ENCODE results near the gene MORF4L1. TPM values are rescaled to one million over a fixed set of nuclear protein-coding genes. Genes with fewer than 3 reads are reported as not detected.

MORF4L1 gene
- total RNA-seq, 1 experiment from 2014 or later = 503 TPM

GRCh38 chr15:78880242-78880533, 7.5 kb downstream of the MORF4L1 start (continued):
- no peak for TF ChIP-seq AR (CRISPR knock-in tag; IDR thresholded peaks at IDR 0.05)
- TF ChIP-seq SOX15 (CRISPR knock-in tag; IDR thresholded peaks at IDR 0.05) = no peak
- TF ChIP-seq ZNF396 (CRISPR knock-in tag; IDR thresholded peaks at IDR 0.05; ENCODE audit: borderline replicate concordance) = no peak
- no peak for TF ChIP-seq IRF2 (CRISPR knock-in tag; IDR thresholded peaks at IDR 0.05; ENCODE audit: borderline replicate concordance, low read depth)
- no peak for TF ChIP-seq ZNF317 (CRISPR knock-in tag; IDR thresholded peaks at IDR 0.05; ENCODE audit: borderline replicate concordance, low read depth)
- TF ChIP-seq JUN (CRISPR knock-in tag; IDR thresholded peaks at IDR 0.05) = no peak

- POLR2A ChIA-PET = interaction anchor here (1.1 kb wide), 1 partner anchor 70 kb away, joined by 3 read pairs; the partner anchor contains the start of gene ADAMTS7
- DNase-seq (ENCODE audit: low spot score) (no peak), ATAC-seq (no peak)
- no peak overlapping the region for H3K4me3 Mint-ChIP-seq
- peaks cover 50% of the 10 kb centered on the region for H3K36me3 Mint-ChIP-seq
- no peak overlapping the region; the same call in 1 of the 2 replicates for H3K27ac Mint-ChIP-seq
- CTCF ChIA-PET = interaction anchor here (1.2 to 1.4 kb wide), 2 partner anchors 27 to 99 kb away, joined by 3 to 5 read pairs; no protein-coding TSS in a partner anchor
- H3K9me3 Mint-ChIP-seq = no peaks in the 10 kb centered on the region
- peaks cover 42% of the 10 kb centered on the region for H3K4me1 Mint-ChIP-seq
- TF ChIP-seq GRHL2 (CRISPR knock-in tag; IDR thresholded peaks at IDR 0.05; ENCODE audit: insufficient replicate concordance, severe bottlenecking) (no peak), TP53 (CRISPR knock-in tag; IDR thresholded peaks at IDR 0.05) (no peak), HMGA2 (CRISPR knock-in tag; IDR thresholded peaks at IDR 0.05) (no peak), ATF1 (CRISPR knock-in tag; IDR thresholded peaks at IDR 0.05) (no peak), ESRRA (CRISPR knock-in tag; IDR thresholded peaks at IDR 0.05; ENCODE audit: borderline replicate concordance) (no peak), FOXP4 (CRISPR knock-in tag; IDR thresholded peaks at IDR 0.05) (no peak), CBFB (CRISPR knock-in tag; IDR thresholded peaks at IDR 0.05; ENCODE audit: low read depth) (no peak), FOXP1 (CRISPR knock-in tag; IDR thresholded peaks at IDR 0.05; ENCODE audit: borderline replicate concordance) (no peak), ATF3 (CRISPR knock-in tag; conservative IDR thresholded peaks at IDR 0.05) (no peak), ZNF671 (CRISPR knock-in tag; IDR thresholded peaks at IDR 0.05) (no peak), ATF2 (CRISPR knock-in tag; IDR thresholded peaks at IDR 0.05; ENCODE audit: borderline replicate concordance, low read depth) (no peak)
- H3K27me3 Mint-ChIP-seq (ENCODE audit: low read depth) = no peaks in the 10 kb centered on the region
These were observed 8.1 kb downstream of the MORF4L1 start for GRCh38 chr15:78880813-78881212.

- Mint-ChIP-seq H3K27ac (peak overlapping the region; percentile 32), H3K4me1 (peaks cover 35% of the 10 kb centered on the region), H3K9me3 (no peaks in the 10 kb centered on the region), H3K27me3 (ENCODE audit: low read depth) (no peaks in the 10 kb centered on the region), H3K4me3 (no peak overlapping the region), H3K36me3 (peaks cover 57% of the 10 kb centered on the region)
- ChIA-PET CTCF (no interaction called here), POLR2A (interaction anchor here (1.1 kb wide), 1 partner anchor 70 kb away, joined by 3 read pairs; the partner anchor contains the start of gene ADAMTS7)
- DNase-seq (ENCODE audit: low spot score) = no peak
- no peak for ATAC-seq
- TF ChIP-seq CDX4 (CRISPR knock-in tag; IDR thresholded peaks at IDR 0.05; ENCODE audit: borderline replicate concordance) = no peak
- no peak for TF ChIP-seq E2F1 (CRISPR knock-in tag; IDR thresholded peaks at IDR 0.05)
- TF ChIP-seq NFATC4 (CRISPR knock-in tag; IDR thresholded peaks at IDR 0.05) = no peak
- no peak for TF ChIP-seq FOXJ3 (CRISPR knock-in tag; IDR thresholded peaks at IDR 0.05; ENCODE audit: borderline replicate concordance)
- no peak for TF ChIP-seq HMGXB4 (CRISPR knock-in tag; IDR thresholded peaks at IDR 0.05)
- TF ChIP-seq ZBTB21 (CRISPR knock-in tag; IDR thresholded peaks at IDR 0.05; ENCODE audit: borderline replicate concordance) = no peak
These were observed 9.0 kb downstream of the MORF4L1 start for GRCh38 chr15:78881681-78882080.
